Activated CD4-positive, alpha-beta T cell treated with anti-CD3 and anti-CD28 coated beads, Interleukin-2, amount 50 U/mL, for 24 hours (primary cell): ENCODE measurements around the gene KREMEN1.

Experiments used
- DNase-seq, 2 donors: peaks; one replicate each; pipeline ENCODE4 v3.0.0-alpha.2; 2020; ENCODE audit warnings: low read depth in 1 of 2, low spot score in 1 of 2

The KREMEN1 gene

GRCh38 chr22:29183971-29184848 is 111.4 kb downstream of the KREMEN1 start:
- DNase-seq: no peak

GRCh38 chr22:29184849-29185490 is 112.1 kb downstream of the KREMEN1 start:
- no peak for DNase-seq

GRCh38 chr22:29186302-29186701 is 113.5 kb downstream of the KREMEN1 start:
- no peak for DNase-seq

- no peak for DNase-seq
These were observed 115.0 kb downstream of the KREMEN1 start for GRCh38 chr22:29187831-29188230.

GRCh38 chr22:29190051-29190450 is 117.2 kb downstream of the KREMEN1 start:
- DNase-seq: no peak

GRCh38 chr22:29190918-29191317 is 118.1 kb downstream of the KREMEN1 start:
- no peak for DNase-seq

- no peak for DNase-seq
These were observed 120.2 kb downstream of the KREMEN1 start for GRCh38 chr22:29193021-29193420.

GRCh38 chr22:29194184-29194583 is 121.3 kb downstream of the KREMEN1 start:
- no peak for DNase-seq

- no peak for DNase-seq
These were observed 122.5 kb downstream of the KREMEN1 start for GRCh38 chr22:29195118-29195963.

- DNase-seq: no peak
These were observed 123.3 kb downstream of the KREMEN1 start for GRCh38 chr22:29195964-29196666.

- no peak for DNase-seq
These were observed 124.3 kb downstream of the KREMEN1 start for GRCh38 chr22:29197096-29197495.

- no peak for DNase-seq
These were observed 125.4 kb downstream of the KREMEN1 start for GRCh38 chr22:29198240-29198639.

- DNase-seq: no peak
These were observed 127.0 kb downstream of the KREMEN1 start for GRCh38 chr22:29199702-29200400.

- DNase-seq: no peak
These were observed 128.1 kb downstream of the KREMEN1 start for GRCh38 chr22:29200901-29201300.

GRCh38 chr22:29201782-29202181 is 128.9 kb downstream of the KREMEN1 start:
- DNase-seq: no peak

- DNase-seq: peak; percentile 9 to 23
These were observed 129.7 kb downstream of the KREMEN1 start for GRCh38 chr22:29202212-29203192.

GRCh38 chr22:29203488-29204454 is 130.9 kb downstream of the KREMEN1 start:
- no peak for DNase-seq
